Neuronal stem cell (in vitro differentiated cells): Measurements from ENCODE around the gene WAC.

Experiments
- DNase-seq: peaks from one replicate; pipeline ENCODE4 v3.0.0-alpha.2; 2013; ENCODE audit warnings: low spot score
- H2AFZ ChIP-seq: one replicate; pipeline ENCODE4 v1.6.1; 2013; ENCODE audit warnings: mild to moderate bottlenecking, low read length, inconsistent platforms
- H2AK5ac ChIP-seq: 2 replicates; pipeline ENCODE4 v1.6.1; 2013; ENCODE audit warnings: low read depth, mild to moderate bottlenecking, inconsistent platforms, low read length, moderate library complexity, mixed read lengths
- H2BK120ac ChIP-seq: 2 replicates; pipeline ENCODE4 v1.6.1; 2013; ENCODE audit warnings: low read depth, mild to moderate bottlenecking, inconsistent platforms, low read length, moderate library complexity, mixed read lengths
- H2BK12ac ChIP-seq: one replicate; pipeline ENCODE4 v1.6.1; 2013; ENCODE audit warnings: low read length, inconsistent platforms
- H2BK15ac ChIP-seq: 2 replicates; pipeline ENCODE4 v1.6.1; 2013; ENCODE audit warnings: mild to moderate bottlenecking, low read length, inconsistent platforms, mixed read lengths
- H2BK5ac ChIP-seq: one replicate; pipeline ENCODE4 v1.6.1; 2013; ENCODE audit warnings: inconsistent platforms, mild to moderate bottlenecking, low read length, moderate library complexity
- H3K14ac ChIP-seq: one replicate; pipeline ENCODE4 v1.6.1; 2013; ENCODE audit warnings: low read length, inconsistent platforms
- H3K18ac ChIP-seq: 2 replicates; pipeline ENCODE4 v1.6.1; 2013; ENCODE audit warnings: low read length, inconsistent platforms
- H3K23ac ChIP-seq: 2 replicates; pipeline ENCODE4 v1.6.1; 2013; ENCODE audit warnings: low read depth, mild to moderate bottlenecking, mixed read lengths, low read length, inconsistent platforms; ENCODE audit not compliant: poor library complexity
- H3K27ac ChIP-seq: replicated peaks from 3 replicates; pipeline ENCODE4 v1.5.1; 2013; ENCODE audit warnings: low read length, inconsistent platforms
- H3K27me3 ChIP-seq, 3 experiments: 2 replicates each; pipeline ENCODE4 v1.6.1; 2013; ENCODE audit warnings: low read length in 3 of 3, mild to moderate bottlenecking in 2 of 3, inconsistent platforms in 1 of 3, low read depth in 1 of 3, mixed read lengths in 1 of 3, moderate library complexity in 1 of 3; ENCODE audit not compliant: control insufficient read depth in 3 of 3, insufficient read depth in 3 of 3
- H3K36me3 ChIP-seq, 2 donors: replicated peaks in 1 of 2; 2 replicates each; pipeline ENCODE4 v1.6.1; 2013; ENCODE audit warnings: low read length in 2 of 2; ENCODE audit not compliant: control insufficient read depth in 2 of 2, insufficient read depth in 2 of 2
- H3K4ac ChIP-seq: 2 replicates; pipeline ENCODE4 v1.6.1; 2013; ENCODE audit warnings: inconsistent platforms, mild to moderate bottlenecking, low read length, moderate library complexity
- H3K4me1 ChIP-seq, 2 donors: 1 replicate in 1 of 2; 2 replicates in 1 of 2; pipeline ENCODE4 v1.6.1; 2013; ENCODE audit warnings: low read length in 2 of 2, low read depth in 1 of 2; ENCODE audit not compliant: control insufficient read depth in 2 of 2, insufficient read depth in 1 of 2
- H3K4me2 ChIP-seq: one replicate; pipeline ENCODE4 v1.6.1; 2013; ENCODE audit warnings: mild to moderate bottlenecking, low read length, inconsistent platforms; ENCODE audit not compliant: insufficient read depth, poor library complexity, severe bottlenecking
- H3K4me3 ChIP-seq, 2 donors: 2 replicates each; pipeline ENCODE4 v1.5.1; 2013; ENCODE audit warnings: low read length in 2 of 2, mild to moderate bottlenecking in 2 of 2, inconsistent platforms in 1 of 2, moderate library complexity in 1 of 2
- H3K79me1 ChIP-seq: one replicate; pipeline ENCODE4 v1.6.1; 2013; ENCODE audit warnings: low read depth, mild to moderate bottlenecking, inconsistent platforms, low read length, moderate library complexity
- H3K9ac ChIP-seq: one replicate; pipeline ENCODE4 v1.6.1; 2013; ENCODE audit warnings: mild to moderate bottlenecking, low read depth, low read length, inconsistent platforms; ENCODE audit not compliant: poor library complexity
- H3K9me3 ChIP-seq, 2 donors: replicated peaks in 1 of 2; 2 replicates each; pipeline versions ENCODE3 to v1.6.1; 2013; ENCODE audit warnings: low read length in 2 of 2, mild to moderate bottlenecking in 2 of 2, inconsistent platforms in 1 of 2, low read depth in 1 of 2, mixed read lengths in 1 of 2, moderate library complexity in 1 of 2; ENCODE audit not compliant: control insufficient read depth in 2 of 2, insufficient read depth in 1 of 2
- H4K8ac ChIP-seq: one replicate; pipeline ENCODE4 v1.6.1; 2013; ENCODE audit warnings: low read depth, mild to moderate bottlenecking, inconsistent platforms, low read length, moderate library complexity
- H4K91ac ChIP-seq: one replicate; pipeline ENCODE4 v1.6.1; 2013; ENCODE audit warnings: low read length, low read depth, mild to moderate bottlenecking, inconsistent platforms; ENCODE audit not compliant: poor library complexity
- WGBS, 2 donors: extraction: QIAGEN DNeasy Blood & Tissue Kit; methylation state at CpG; one replicate each; pipeline ENCODE4 v1.1.7; 2013; ENCODE audit warnings: missing lambda C conversion rate in 2 of 2, mixed read lengths in 1 of 2; ENCODE audit not compliant: insufficient read length in 2 of 2, insufficient replicate concordance in 1 of 2; ENCODE audit errors: extremely low coverage in 2 of 2; 5-methylcytosine and 5-hydroxymethylcytosine counted together

The WAC gene

DNA sequence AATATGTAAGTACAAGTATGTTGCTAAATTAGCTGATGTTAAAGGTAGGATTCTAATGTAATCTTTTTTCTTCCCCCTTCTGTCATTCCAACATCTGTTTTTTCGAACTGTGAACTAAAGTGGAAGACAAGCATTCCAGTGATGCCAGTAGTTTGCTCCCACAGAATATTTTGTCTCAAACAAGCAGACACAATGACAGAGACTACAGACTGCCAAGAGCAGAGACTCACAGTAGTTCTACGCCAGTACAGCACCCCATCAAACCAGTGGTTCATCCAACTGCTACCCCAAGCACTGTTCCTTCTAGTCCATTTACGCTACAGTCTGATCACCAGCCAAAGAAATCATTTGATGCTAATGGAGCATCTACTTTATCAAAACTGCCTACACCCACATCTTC is 62.7 kb downstream of the WAC start:
- H3K4me2 ChIP-seq: no peak overlapping the region
- peaks cover 13 to 99% of the 10 kb centered on the region in 2 donors for H3K36me3 ChIP-seq
- peaks cover 2% of the 10 kb centered on the region for H3K79me1 ChIP-seq
- no peak for DNase-seq
- no peak overlapping the region for H3K23ac ChIP-seq
- H2AFZ ChIP-seq: no peak overlapping the region
- no peak overlapping the region for H2BK15ac ChIP-seq
- H3K27ac ChIP-seq: no peak overlapping the region
- H2BK12ac ChIP-seq: no peak overlapping the region
- no peaks in the 10 kb centered on the region for H3K27me3 ChIP-seq
- no CpG with 5 or more reads among the region's 3 CpGs for WGBS, 2 donors
- H3K4me3 ChIP-seq: no peak overlapping the region
- no peak overlapping the region for H3K4ac ChIP-seq
- no peak overlapping the region for H3K9ac ChIP-seq
- no peak overlapping the region for H3K18ac ChIP-seq
- H3K14ac ChIP-seq: no peak overlapping the region
- H3K9me3 ChIP-seq: no peaks in the 10 kb centered on the region
- no peak overlapping the region for H2AK5ac ChIP-seq
- no peak overlapping the region for H4K91ac ChIP-seq
- no peaks in the 10 kb centered on the region for H3K4me1 ChIP-seq
- H2BK120ac ChIP-seq: no peak overlapping the region
- H2BK5ac ChIP-seq: no peak overlapping the region
- H4K8ac ChIP-seq: no peak overlapping the region

DNA sequence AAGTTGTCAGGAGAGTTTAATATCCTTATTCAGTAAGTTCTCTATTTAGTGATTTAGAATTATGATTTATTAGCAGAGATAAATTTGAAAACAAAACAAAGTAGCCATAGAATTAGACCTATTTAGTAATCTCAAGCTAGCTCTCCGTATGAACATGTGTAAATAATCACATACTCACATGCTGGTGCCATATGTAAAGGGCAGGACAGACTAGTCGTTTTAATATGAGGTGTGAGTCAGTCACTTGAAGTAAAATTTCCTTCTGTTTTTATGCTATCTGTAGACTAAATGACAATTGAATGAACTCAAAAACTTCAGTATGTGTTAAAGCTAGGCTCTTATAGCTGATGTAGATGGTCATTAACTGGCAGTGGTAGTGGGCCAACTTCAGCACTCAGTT is 67.1 kb downstream of the WAC start:
- Histone ChIP-seq H2BK120ac (no peak overlapping the region), H2AFZ (no peak overlapping the region), H4K8ac (no peak overlapping the region), H3K4me1 (no peaks in the 10 kb centered on the region), H2BK5ac (no peak overlapping the region), H3K4ac (no peak overlapping the region), H3K18ac (no peak overlapping the region), H3K23ac (no peak overlapping the region), H3K9me3 (no peaks in the 10 kb centered on the region), H3K27ac (no peak overlapping the region), H3K14ac (no peak overlapping the region), H3K79me1 (peaks cover 1% of the 10 kb centered on the region), H3K4me2 (no peak overlapping the region), H2AK5ac (no peak overlapping the region), H3K4me3 (no peak overlapping the region), H3K9ac (no peak overlapping the region), H2BK12ac (no peak overlapping the region), H4K91ac (no peak overlapping the region), H3K27me3 (no peaks in the 10 kb centered on the region), H2BK15ac (no peak overlapping the region), H3K36me3 (peaks cover 4 to 96% of the 10 kb centered on the region in 2 donors)
- no peak for DNase-seq
- no CpG with 5 or more reads among the region's 2 CpGs for WGBS, 2 donors

DNA sequence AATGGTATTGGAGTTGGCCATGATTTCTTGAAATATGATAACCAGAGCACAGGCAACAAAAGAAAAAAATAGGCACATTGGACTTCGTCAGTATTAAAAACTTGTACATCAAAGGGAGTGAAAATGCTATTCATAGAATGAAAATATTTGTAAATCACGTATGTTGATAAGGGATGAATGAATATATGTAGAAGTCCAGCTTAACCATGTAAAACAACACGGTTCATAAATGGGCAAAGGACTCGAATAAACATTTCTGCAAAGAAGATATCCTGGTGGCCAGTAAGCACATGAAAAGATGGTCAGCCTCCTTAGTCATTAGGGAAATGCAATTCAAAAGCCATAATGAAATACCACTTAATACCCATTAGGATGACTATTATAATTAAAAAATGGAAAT is 68.1 kb downstream of the WAC start:
- Histone ChIP-seq H3K36me3 (peaks cover 0 to 96% of the 10 kb centered on the region in 2 donors), H2AK5ac (no peak overlapping the region), H2BK12ac (no peak overlapping the region), H2BK120ac (no peak overlapping the region), H4K8ac (no peak overlapping the region), H3K9me3 (no peaks in the 10 kb centered on the region), H3K4me2 (no peak overlapping the region), H2BK5ac (no peak overlapping the region), H3K4me1 (no peaks in the 10 kb centered on the region), H4K91ac (no peak overlapping the region), H3K79me1 (peaks cover 1% of the 10 kb centered on the region), H3K18ac (no peak overlapping the region), H3K23ac (no peak overlapping the region), H3K9ac (no peak overlapping the region), H3K4ac (no peak overlapping the region), H3K14ac (no peak overlapping the region), H3K27me3 (no peaks in the 10 kb centered on the region), H2BK15ac (no peak overlapping the region), H3K4me3 (no peak overlapping the region), H3K27ac (no peak overlapping the region), H2AFZ (no peak overlapping the region)
- DNase-seq: no peak
- no CpG with 5 or more reads among the region's 4 CpGs for WGBS, 2 donors

DNA sequence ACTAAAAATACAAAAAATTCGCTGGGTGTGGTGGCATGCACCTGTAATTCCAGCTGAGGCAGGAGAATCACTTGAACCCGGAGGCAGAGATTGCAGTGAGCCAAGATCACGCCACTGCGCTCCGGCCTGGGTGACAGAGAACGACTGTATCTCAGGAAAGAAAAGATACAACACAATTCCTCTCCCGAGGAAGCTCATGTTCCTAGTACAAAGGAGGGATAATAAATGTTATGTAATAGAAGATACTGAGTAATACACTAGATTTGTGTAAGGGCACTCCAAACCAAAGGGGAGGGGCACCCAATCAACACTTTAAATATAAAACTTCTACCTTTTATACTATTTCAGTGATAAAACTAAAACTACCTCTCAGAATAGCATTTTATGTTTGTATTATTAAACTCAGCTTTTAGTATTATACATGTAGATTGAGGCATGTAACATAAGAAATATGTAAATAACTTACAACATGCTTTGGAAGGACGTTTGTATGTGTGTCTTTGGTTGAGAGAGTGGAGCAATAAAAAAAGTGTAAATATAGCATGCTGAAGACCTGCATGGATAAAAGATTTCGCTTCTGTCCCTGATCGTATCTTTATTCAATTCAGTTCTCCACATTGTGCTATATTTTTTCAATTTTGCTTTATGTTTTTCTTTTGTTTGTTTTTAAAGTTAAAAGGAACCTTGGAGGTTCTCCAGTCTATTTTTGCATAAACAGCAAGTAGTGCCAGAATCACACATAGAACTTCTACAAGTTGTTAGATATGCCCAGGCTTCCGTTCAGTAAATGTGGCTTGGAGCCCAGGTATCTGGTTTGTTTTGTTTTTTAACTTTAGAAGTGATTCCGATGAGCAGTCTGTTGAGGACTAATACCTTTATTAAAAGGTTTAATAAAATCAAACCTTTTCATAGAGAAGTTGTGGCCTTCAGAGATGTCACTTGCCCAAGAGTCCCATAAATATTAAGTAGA is 71.9 kb downstream of the WAC start:
- H3K23ac ChIP-seq: no peak overlapping the region
- no peak overlapping the region for H3K27ac ChIP-seq
- no peak overlapping the region for H3K4me2 ChIP-seq
- no CpG with 5 or more reads among the region's 12 CpGs for whole genome bisulfite sequencing, 2 donors
- peaks cover 1% of the 10 kb centered on the region for H3K79me1 ChIP-seq
- H3K9me3 ChIP-seq: no peaks in the 10 kb centered on the region
- no peak overlapping the region for H2BK5ac ChIP-seq
- H2BK120ac ChIP-seq: no peak overlapping the region
- no peak overlapping the region for H2BK15ac ChIP-seq
- no peak overlapping the region for H3K18ac ChIP-seq
- H4K8ac ChIP-seq: no peak overlapping the region
- no peaks in the 10 kb centered on the region for H3K4me1 ChIP-seq
- no peak for DNase-seq
- no peak overlapping the region for H3K4me3 ChIP-seq
- no peaks in the 10 kb centered on the region for H3K27me3 ChIP-seq
- no peak overlapping the region for H3K4ac ChIP-seq
- no peak overlapping the region for H2BK12ac ChIP-seq
- no peak overlapping the region for H4K91ac ChIP-seq
- H3K9ac ChIP-seq: no peak overlapping the region
- no peak overlapping the region for H3K14ac ChIP-seq
- H2AFZ ChIP-seq: no peak overlapping the region
- H2AK5ac ChIP-seq: no peak overlapping the region
- peaks cover 3 to 95% of the 10 kb centered on the region in 2 donors for H3K36me3 ChIP-seq
